Right lobe of liver (tissue), 4 donors: ENCODE measurements around the gene CARS1.

Experiments
- CTCF ChIP-seq, 4 donors: fragments of 200-600 bp in 3 of 4; fragments of 450-650 bp in 1 of 4; IDR thresholded peaks; one replicate each; pipeline versions ENCODE4 v1.5.1 to v1.8.0; 2016 to 2022; ENCODE audit warnings: antibody characterized with exemption in 4 of 4, mild to moderate bottlenecking in 2 of 4
- POLR2A ChIP-seq: fragments of 450-650 bp; IDR thresholded peaks from one replicate; pipeline ENCODE4 v1.6.1; 2017; ENCODE audit warnings: antibody characterized with exemption, mild to moderate bottlenecking
- donor health status: DM: no; HTN: no; CAD: no.
- donor health status: DM: no; HTN: no; CAD: no.
- donor health status: DM: no; HTN: yes; CAD: no.

GRCh38 chr11:3069425-3069824 lies 12.2 kb upstream of the CARS1 start:
- TF ChIP-seq CTCF (IDR thresholded peaks at IDR 0.05) (no peak), POLR2A (no peak)
